ENCODE data around the gene RBM19. TPM values are rescaled to one million over a fixed set of nuclear protein-coding genes. Genes with fewer than 3 reads are reported as not detected.
A peak's percentile ranks its signal among the peaks of the same experiment; 100 is the strongest.

Gene RBM19
- total and polyA plus RNA-seq, 10 donors = 13.6 to 46.7 (median 34.5) TPM

- intact Hi-C loops (cut with DNase I; ENCODE audit: low total_unique reads) = no loop called here
- peaks cover 0 to 39% (median 27%) of the 10 kb centered on the region in 8 donors for H3K9me3 ChIP-seq
- H3K27ac ChIP-seq = no peak overlapping the region
- H3K4me1 ChIP-seq = no peaks in the 10 kb centered on the region
- no peaks in the 10 kb centered on the region for H3K27me3 ChIP-seq (replicated peaks in 1 of 7)
- no peak overlapping the region for H3K4me3 ChIP-seq
- H3K36me3 ChIP-seq = peaks cover 0 to 25% (median 2%) of the 10 kb centered on the region in 6 donors
- TF ChIP-seq POLR2AphosphoS5 (IDR thresholded peaks at IDR 0.05) (no peak), CTCF (IDR thresholded peaks at IDR 0.05 in 8 of 11, conservative IDR thresholded peaks at IDR 0.05 in 3 of 11) (no peak), POLR2A (IDR thresholded peaks at IDR 0.05) (no peak)
- peak; percentile 35 for DNase-seq
- 90 to 92% (median 91%) methylated on average over 18 to 19 of the region's 19 CpGs for WGBS, 5 donors
These were observed 157.8 kb downstream of the RBM19 start for GRCh38 chr12:113808095-113808951.

GRCh38 chr12:113805673-113806072 lies 160.5 kb downstream of the RBM19 start:
- TF ChIP-seq CTCF (IDR thresholded peaks at IDR 0.05 in 8 of 11, conservative IDR thresholded peaks at IDR 0.05 in 3 of 11) = no peak
- TF ChIP-seq POLR2AphosphoS5 (IDR thresholded peaks at IDR 0.05) = no peak
- no peak for TF ChIP-seq POLR2A (IDR thresholded peaks at IDR 0.05)
- 84 to 94% (median 90%) methylated on average over 2 to 5 of the region's 5 CpGs for WGBS, 5 donors
- H3K4me1 ChIP-seq = no peaks in the 10 kb centered on the region
- intact Hi-C loops (cut with DNase I; ENCODE audit: low total_unique reads) = no loop called here
- peaks cover 0 to 7% (median 0%) of the 10 kb centered on the region in 6 donors for H3K36me3 ChIP-seq
- peaks cover 0 to 25% (median 17%) of the 10 kb centered on the region in 8 donors for H3K9me3 ChIP-seq
- H3K27me3 ChIP-seq (replicated peaks in 1 of 7) = no peaks in the 10 kb centered on the region
- H3K27ac ChIP-seq = no peak overlapping the region
- peak; percentile 17 for DNase-seq
- no peak overlapping the region for H3K4me3 ChIP-seq

GRCh38 chr12:113804961-113805600 lies 161.0 kb downstream of the RBM19 start:
- TF ChIP-seq POLR2AphosphoS5 (IDR thresholded peaks at IDR 0.05) (no peak), CTCF (IDR thresholded peaks at IDR 0.05 in 8 of 11, conservative IDR thresholded peaks at IDR 0.05 in 3 of 11) (no peak), POLR2A (IDR thresholded peaks at IDR 0.05) (no peak)
- H3K36me3 ChIP-seq = peaks cover 0 to 7% (median 0%) of the 10 kb centered on the region in 6 donors
- H3K27me3 ChIP-seq (replicated peaks in 1 of 7) = no peaks in the 10 kb centered on the region
- DNase-seq = peak; percentile 54
- no peak overlapping the region for H3K27ac ChIP-seq
- H3K9me3 ChIP-seq = peaks cover 0 to 25% (median 17%) of the 10 kb centered on the region in 8 donors
- no peaks in the 10 kb centered on the region for H3K4me1 ChIP-seq
- no peak overlapping the region for H3K4me3 ChIP-seq
- WGBS, 5 donors = 76 to 89% (median 84%) methylated on average over 15 to 16 of the region's 16 CpGs
- intact Hi-C loops (cut with DNase I; ENCODE audit: low total_unique reads) = no loop called here

- no peak overlapping the region for H3K27ac ChIP-seq
- intact Hi-C loops (cut with DNase I; ENCODE audit: low total_unique reads) = no loop called here
- 68 to 90% (median 85%) methylated on average over 3 of the region's 3 CpGs for WGBS, 5 donors
- peak; percentile 41 for DNase-seq
- peaks cover 0 to 25% (median 17%) of the 10 kb centered on the region in 8 donors for H3K9me3 ChIP-seq
- H3K36me3 ChIP-seq = peaks cover 0 to 6% (median 0%) of the 10 kb centered on the region in 6 donors
- TF ChIP-seq POLR2A (IDR thresholded peaks at IDR 0.05) = no peak
- TF ChIP-seq CTCF (IDR thresholded peaks at IDR 0.05 in 8 of 11, conservative IDR thresholded peaks at IDR 0.05 in 3 of 11) = no peak
- TF ChIP-seq POLR2AphosphoS5 (IDR thresholded peaks at IDR 0.05) = no peak
- H3K27me3 ChIP-seq (replicated peaks in 1 of 7) = no peaks in the 10 kb centered on the region
- no peaks in the 10 kb centered on the region for H3K4me1 ChIP-seq
- no peak overlapping the region for H3K4me3 ChIP-seq
These were observed 162.4 kb downstream of the RBM19 start for GRCh38 chr12:113803759-113804140.
